ENCODE measurements around the gene OR9G4. TPM values are rescaled to one million over a fixed set of nuclear protein-coding genes. Genes with fewer than 3 reads are reported as not detected.

The OR9G4 gene
- total RNA-seq, 1 donor from 2014 or later: not detected

Other genes starting within 250 kb of the OR9G4 start
- not detected in 2 replicates for gene OR5M11, start 205.4 kb downstream of the OR9G4 start, total RNA-seq
- gene OR5M10, start 171.0 kb downstream of the OR9G4 start, total RNA-seq: not detected in 2 replicates
- gene OR5M1, start 133.8 kb downstream of the OR9G4 start, total RNA-seq: not detected in 2 replicates
- gene OR5AP2, start 106.3 kb downstream of the OR9G4 start, total RNA-seq: not detected in 2 replicates
- not detected in 2 replicates for gene OR5AR1, start 85.0 kb downstream of the OR9G4 start, total RNA-seq
- gene OR9G1, start 49.6 kb downstream of the OR9G4 start, total RNA-seq: not detected in 2 replicates
- not detected in 2 replicates for gene OR5AK2, start 240.2 kb upstream of the OR9G4 start, total RNA-seq